A549 (cell line): ENCODE results near the gene PRDX5. TPM values are rescaled to one million over a fixed set of nuclear protein-coding genes. Genes with fewer than 3 reads are reported as not detected.

Source experiments
- ATAC-seq, 2 experiments: fragments of 200-7000 bp in 1 of 2; fragments of >200 bp in 1 of 2; cut with Nextera tagmentation in 1 of 2; cut with Tn5 transposase in 1 of 2; 3 replicates each; pipeline versions ENCODE4 v1.8.0 to v1.9.1; 2018 to 2020; ENCODE audit warnings: mild to moderate bottlenecking in 1 of 2, moderate library complexity in 1 of 2
- CTCF ChIA-PET: fragments of 300-600 bp; sonication (Branson Sonifier 250); formaldehyde crosslinking; extraction: SDS; loops from one replicate; lab custom pipeline; 2021; ENCODE audit warnings: antibody characterized with exemption, inconsistent platforms; lab: Yijun Ruan, JAX
- POLR2A ChIA-PET: fragments of 350-600 bp; formaldehyde crosslinking; extraction: SDS; loops from one replicate; lab custom pipeline; 2021; ENCODE audit warnings: antibody characterized with exemption, inconsistent platforms; lab: Yijun Ruan, JAX
- DNase-seq, 2 experiments: peaks; one replicate each; pipeline versions ENCODE4 v3.0.0 to v3.0.0-alpha.2; 2011 to 2016; ENCODE audit warnings: low read depth in 1 of 2, low spot score in 1 of 2
- FAIRE-seq: peaks from 2 replicates; lab custom pipeline; 2011; peaks lifted over from hg19 to GRCh38; lab: Jason Lieb, UNC
- H3K27ac ChIP-seq, 2 experiments: fragments of >200 bp; sonication (Bioruptor Twin); formaldehyde crosslinking; 3 replicates each; pipeline ENCODE4 v1.5.1; 2016 to 2017
- H3K4me1 ChIP-seq: fragments of >200 bp; sonication (Bioruptor Twin); formaldehyde crosslinking; 3 replicates; pipeline ENCODE4 v1.6.1; 2016
- H3K4me2 ChIP-seq: fragments of >200 bp; sonication (Bioruptor Twin); formaldehyde crosslinking; 3 replicates; pipeline ENCODE4 v1.6.1; 2016
- H3K4me3 ChIP-seq: fragments of >200 bp; sonication (Bioruptor Twin); formaldehyde crosslinking; 3 replicates; pipeline ENCODE4 v1.5.1; 2016
- H3K9me3 ChIP-seq: fragments of >200 bp; sonication (Bioruptor Twin); formaldehyde crosslinking; 3 replicates; pipeline ENCODE4 v1.6.1; 2016
- CBX8 ChIP-seq: fragments of 200-600 bp; sonication (generic); IDR thresholded peaks from 2 replicates; pipeline ENCODE4 v1.6.1; 2016
- CHD2 ChIP-seq: fragments of 150-350 bp; IDR thresholded peaks from 2 replicates; pipeline ENCODE4 v1.6.1; 2014; ENCODE audit warnings: low read length; ENCODE audit not compliant: partially characterized antibody
- MAZ ChIP-seq: fragments of 150-350 bp; IDR thresholded peaks from 2 replicates; pipeline ENCODE4 v1.6.1; 2014; ENCODE audit warnings: antibody characterized with exemption, low read depth, low read length, borderline replicate concordance
- RAD21 ChIP-seq, 2 experiments: fragments of >200 bp in 1 of 2; sonication (Bioruptor Twin) in 1 of 2; formaldehyde crosslinking in 1 of 2; IDR thresholded peaks in 1 of 2; conservative IDR thresholded peaks in 1 of 2; 2 replicates in 1 of 2; 3 replicates in 1 of 2; pipeline ENCODE4 v1.6.1; 2012 to 2018; ENCODE audit warnings: inconsistent platforms in 1 of 2
- RARB ChIP-seq: fragments of 250-450 bp; sonication (Bioruptor Pico); IDR thresholded peaks from 2 replicates; pipeline ENCODE4 v1.8.0; 2021; ENCODE audit warnings: mild to moderate bottlenecking, moderate library complexity
- RFX5 ChIP-seq: fragments of 450-650 bp; IDR thresholded peaks from 2 replicates; pipeline ENCODE4 v1.7.1; 2014; ENCODE audit warnings: antibody characterized with exemption, mild to moderate bottlenecking, moderate library complexity
- WGBS: methylation state at CpG from one replicate; pipeline ENCODE4 v1.1.6; 2017; ENCODE audit errors: missing lambda C conversion rate; 5-methylcytosine and 5-hydroxymethylcytosine counted together
- polyA plus RNA-seq, 4 experiments: library from polyadenylated mRNA; depleted of rRNA in 3 of 4; stranded (reverse); fragments of >200 nt; fragmentation: RNase III in 1 of 4; extraction: RNeasy Plus Mini Kit Qiagen cat#74134 plus additional on column Dnase treatment in 1 of 4; gene quantifications; 2 replicates in 3 of 4; 3 replicates in 1 of 4; pipeline ENCODE4 v1.2.3, GENCODE V29; 2011 to 2017
- TF ChIP-seq, protein P1 (sequence below): fragments of >200 bp; sonication (Bioruptor Twin); formaldehyde crosslinking; IDR thresholded peaks from 2 replicates; pipeline ENCODE4 v1.6.1; 2016
- TF ChIP-seq, protein P2 (sequence below): IDR thresholded peaks from 2 replicates; pipeline ENCODE4 v1.6.1; 2012
- TF ChIP-seq, protein P3 (sequence below): fragments of 200-600 bp; sonication (generic); IDR thresholded peaks from 2 replicates; pipeline ENCODE4 v1.6.1; 2016; ENCODE audit warnings: antibody characterized with exemption, mild to moderate bottlenecking, moderate library complexity
- TF ChIP-seq, protein P4 (sequence below): fragments of 250-450 bp; sonication (Bioruptor Pico); IDR thresholded peaks from 2 replicates; pipeline ENCODE4 v1.5.0; 2021; ENCODE audit warnings: mild to moderate bottlenecking, moderate library complexity, borderline replicate concordance

PRDX5 gene
- polyA plus RNA-seq, 2 of the 4 experiments (the other 2 are of a cell fraction) = 377 to 491 TPM

DNA sequence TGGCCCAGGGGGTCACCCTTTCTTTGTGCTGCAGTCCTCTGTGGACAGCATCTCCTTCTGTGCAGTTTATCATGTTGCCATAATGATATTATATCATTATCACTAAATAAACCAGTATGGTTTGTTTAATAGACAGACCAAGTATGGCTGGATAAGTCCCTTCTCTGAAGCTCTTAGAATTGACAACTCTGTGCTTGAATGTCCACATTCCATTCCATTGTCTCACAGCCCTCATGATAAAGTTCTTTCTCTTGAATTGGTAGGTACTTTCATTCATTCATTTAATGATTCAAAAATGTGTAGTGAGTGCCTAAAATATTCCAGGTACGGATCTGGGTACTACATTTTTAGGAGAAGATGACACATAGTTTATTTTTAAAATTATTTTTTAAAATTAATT lies 48.8 kb downstream of the PRDX5 start (continued):
- TF ChIP-seq RAD21 (conservative IDR thresholded peaks at IDR 0.05 in 1 of 2, IDR thresholded peaks at IDR 0.05 in 1 of 2) (no peak), CHD2 (no peak)
- TF ChIP-seq, protein P1, sequence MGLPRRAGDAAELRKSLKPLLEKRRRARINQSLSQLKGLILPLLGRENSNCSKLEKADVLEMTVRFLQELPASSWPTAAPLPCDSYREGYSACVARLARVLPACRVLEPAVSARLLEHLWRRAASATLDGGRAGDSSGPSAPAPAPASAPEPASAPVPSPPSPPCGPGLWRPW = no peak
- TF ChIP-seq, protein P2, sequence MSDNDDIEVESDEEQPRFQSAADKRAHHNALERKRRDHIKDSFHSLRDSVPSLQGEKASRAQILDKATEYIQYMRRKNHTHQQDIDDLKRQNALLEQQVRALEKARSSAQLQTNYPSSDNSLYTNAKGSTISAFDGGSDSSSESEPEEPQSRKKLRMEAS = no peak

DNA sequence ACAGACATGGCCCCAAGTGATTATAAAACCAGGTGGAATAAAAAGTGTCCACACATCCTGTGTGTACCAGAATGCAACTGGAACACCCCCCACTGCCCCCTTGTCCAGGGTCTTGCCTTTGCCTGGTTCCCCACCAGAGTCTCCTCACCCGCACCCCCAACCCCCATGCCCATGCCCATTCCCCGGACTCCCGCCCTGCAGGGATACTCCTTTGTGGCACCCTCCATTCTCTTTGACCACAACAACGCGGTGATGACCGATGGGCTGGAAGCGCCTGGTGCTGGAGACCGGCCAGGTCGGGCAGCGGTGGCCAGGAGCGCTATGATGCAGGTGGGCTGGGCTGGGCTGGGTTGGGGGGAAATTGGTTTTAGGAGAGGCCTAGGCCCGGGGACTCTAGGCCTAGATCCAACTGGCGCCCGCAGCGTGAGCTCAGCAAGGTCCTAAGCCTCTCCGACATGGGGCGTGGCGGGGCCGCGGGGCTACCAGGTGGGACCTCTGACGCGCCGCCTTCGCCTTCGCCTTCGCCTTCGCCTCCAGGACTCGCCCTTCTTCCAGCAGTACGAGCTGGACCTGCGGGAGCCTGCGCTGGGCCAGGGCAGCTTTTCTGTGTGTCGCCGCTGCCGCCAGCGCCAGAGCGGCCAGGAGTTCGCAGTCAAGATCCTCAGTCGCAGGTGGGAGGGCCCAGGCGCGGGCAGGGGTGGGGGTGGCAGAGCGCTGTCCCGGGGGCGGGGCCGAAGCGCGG lies 50.2 kb downstream of the PRDX5 start:
- FAIRE-seq (no peak), ATAC-seq (no peak), DNase-seq (no peak)
- no peaks in the 10 kb centered on the region for H3K9me3 ChIP-seq
- H3K4me2 ChIP-seq = no peak overlapping the region
- H3K4me3 ChIP-seq = no peak overlapping the region
- no peaks in the 10 kb centered on the region for H3K4me1 ChIP-seq
- no peak overlapping the region for H3K27ac ChIP-seq
- POLR2A ChIA-PET = interaction anchor here (0.7 kb wide), 1 partner anchor 310 kb away, joined by 4 read pairs; no protein-coding TSS in a partner anchor
- 98% methylated on average over 35 of the region's 46 CpGs for WGBS
- TF ChIP-seq RFX5 = no peak
- CTCF ChIA-PET = interaction anchor here (4.3 kb wide), 1 partner anchor 12 kb away, joined by 23 read pairs; no protein-coding TSS in a partner anchor

DNA sequence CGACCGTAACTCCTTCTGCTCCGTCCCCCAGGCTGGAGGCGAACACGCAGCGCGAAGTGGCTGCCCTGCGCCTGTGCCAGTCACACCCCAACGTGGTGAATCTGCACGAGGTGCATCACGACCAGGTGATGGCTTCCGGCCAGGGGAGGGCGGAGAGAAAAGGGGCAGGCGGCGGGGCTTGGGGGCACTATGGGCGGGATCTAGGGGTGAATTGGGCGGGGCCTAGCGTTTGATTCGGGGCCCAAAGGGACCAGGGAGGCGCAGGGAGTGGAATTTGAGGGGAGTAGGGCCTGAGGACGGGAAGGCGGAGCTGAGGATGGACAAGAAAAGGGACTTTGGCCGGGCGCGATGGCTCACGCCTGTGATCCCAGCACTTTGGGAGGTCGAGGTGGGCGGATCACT lies 50.8 kb downstream of the PRDX5 start:
- Histone ChIP-seq H3K4me2 (no peak overlapping the region), H3K4me1 (no peaks in the 10 kb centered on the region), H3K9me3 (no peaks in the 10 kb centered on the region), H3K27ac (no peak overlapping the region), H3K4me3 (no peak overlapping the region)
- FAIRE-seq (no peak), DNase-seq (no peak), ATAC-seq (no peak)
- WGBS = 94% methylated on average over 19 of the region's 28 CpGs
- CTCF ChIA-PET = no interaction called here
- POLR2A ChIA-PET = interaction anchor here (0.7 kb wide), 1 partner anchor 309 kb away, joined by 4 read pairs; no protein-coding TSS in a partner anchor
- no peak for TF ChIP-seq RARB (CRISPR knock-in tag)
- TF ChIP-seq, protein P2 = no peak
- TF ChIP-seq, protein P3, sequence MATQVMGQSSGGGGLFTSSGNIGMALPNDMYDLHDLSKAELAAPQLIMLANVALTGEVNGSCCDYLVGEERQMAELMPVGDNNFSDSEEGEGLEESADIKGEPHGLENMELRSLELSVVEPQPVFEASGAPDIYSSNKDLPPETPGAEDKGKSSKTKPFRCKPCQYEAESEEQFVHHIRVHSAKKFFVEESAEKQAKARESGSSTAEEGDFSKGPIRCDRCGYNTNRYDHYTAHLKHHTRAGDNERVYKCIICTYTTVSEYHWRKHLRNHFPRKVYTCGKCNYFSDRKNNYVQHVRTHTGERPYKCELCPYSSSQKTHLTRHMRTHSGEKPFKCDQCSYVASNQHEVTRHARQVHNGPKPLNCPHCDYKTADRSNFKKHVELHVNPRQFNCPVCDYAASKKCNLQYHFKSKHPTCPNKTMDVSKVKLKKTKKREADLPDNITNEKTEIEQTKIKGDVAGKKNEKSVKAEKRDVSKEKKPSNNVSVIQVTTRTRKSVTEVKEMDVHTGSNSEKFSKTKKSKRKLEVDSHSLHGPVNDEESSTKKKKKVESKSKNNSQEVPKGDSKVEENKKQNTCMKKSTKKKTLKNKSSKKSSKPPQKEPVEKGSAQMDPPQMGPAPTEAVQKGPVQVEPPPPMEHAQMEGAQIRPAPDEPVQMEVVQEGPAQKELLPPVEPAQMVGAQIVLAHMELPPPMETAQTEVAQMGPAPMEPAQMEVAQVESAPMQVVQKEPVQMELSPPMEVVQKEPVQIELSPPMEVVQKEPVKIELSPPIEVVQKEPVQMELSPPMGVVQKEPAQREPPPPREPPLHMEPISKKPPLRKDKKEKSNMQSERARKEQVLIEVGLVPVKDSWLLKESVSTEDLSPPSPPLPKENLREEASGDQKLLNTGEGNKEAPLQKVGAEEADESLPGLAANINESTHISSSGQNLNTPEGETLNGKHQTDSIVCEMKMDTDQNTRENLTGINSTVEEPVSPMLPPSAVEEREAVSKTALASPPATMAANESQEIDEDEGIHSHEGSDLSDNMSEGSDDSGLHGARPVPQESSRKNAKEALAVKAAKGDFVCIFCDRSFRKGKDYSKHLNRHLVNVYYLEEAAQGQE = no peak
- TF ChIP-seq, protein P4, sequence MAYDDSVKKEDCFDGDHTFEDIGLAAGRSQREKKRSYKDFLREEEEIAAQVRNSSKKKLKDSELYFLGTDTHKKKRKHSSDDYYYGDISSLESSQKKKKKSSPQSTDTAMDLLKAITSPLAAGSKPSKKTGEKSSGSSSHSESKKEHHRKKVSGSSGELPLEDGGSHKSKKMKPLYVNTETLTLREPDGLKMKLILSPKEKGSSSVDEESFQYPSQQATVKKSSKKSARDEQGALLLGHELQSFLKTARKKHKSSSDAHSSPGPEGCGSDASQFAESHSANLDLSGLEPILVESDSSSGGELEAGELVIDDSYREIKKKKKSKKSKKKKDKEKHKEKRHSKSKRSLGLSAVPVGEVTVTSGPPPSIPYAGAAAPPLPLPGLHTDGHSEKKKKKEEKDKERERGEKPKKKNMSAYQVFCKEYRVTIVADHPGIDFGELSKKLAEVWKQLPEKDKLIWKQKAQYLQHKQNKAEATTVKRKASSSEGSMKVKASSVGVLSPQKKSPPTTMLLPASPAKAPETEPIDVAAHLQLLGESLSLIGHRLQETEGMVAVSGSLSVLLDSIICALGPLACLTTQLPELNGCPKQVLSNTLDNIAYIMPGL = no peak

DNA sequence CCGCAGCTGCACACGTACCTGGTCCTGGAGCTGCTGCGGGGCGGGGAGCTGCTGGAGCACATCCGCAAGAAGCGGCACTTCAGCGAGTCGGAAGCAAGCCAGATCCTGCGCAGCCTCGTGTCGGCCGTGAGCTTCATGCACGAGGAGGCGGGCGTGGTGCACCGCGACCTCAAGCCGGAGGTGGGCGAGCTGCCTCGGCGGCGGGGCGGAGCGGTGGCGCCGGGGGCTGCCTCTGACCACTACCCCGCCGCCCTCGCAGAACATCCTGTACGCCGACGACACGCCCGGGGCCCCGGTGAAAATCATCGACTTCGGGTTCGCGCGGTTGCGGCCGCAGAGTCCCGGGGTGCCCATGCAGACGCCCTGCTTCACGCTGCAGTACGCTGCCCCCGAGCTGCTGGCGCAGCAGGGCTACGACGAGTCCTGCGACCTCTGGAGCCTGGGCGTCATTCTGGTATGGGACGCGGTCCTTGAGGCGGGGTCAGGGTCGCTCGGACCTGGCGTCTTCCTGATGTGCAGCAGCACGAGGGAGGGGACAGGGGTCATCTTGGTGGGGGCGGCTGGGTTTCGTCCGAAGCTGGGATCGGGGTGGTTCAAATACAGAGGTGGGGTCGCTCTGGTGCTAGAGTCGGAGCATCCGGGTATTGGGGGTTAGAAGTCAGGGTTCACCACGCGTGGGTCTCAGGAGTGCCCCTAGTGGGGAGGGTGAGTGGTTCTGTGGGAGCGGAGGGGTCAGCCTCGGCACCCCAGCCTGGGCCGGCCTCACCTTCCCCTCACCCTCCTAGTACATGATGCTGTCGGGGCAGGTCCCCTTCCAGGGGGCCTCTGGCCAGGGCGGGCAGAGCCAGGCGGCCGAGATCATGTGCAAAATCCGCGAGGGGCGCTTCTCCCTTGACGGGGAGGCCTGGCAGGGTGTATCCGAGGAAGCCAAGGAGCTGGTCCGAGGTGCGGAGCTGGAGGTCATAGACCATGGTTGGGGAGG lies 51.8 kb downstream of the PRDX5 start:
- Histone ChIP-seq H3K4me2 (no peak overlapping the region), H3K27ac (no peak overlapping the region), H3K4me1 (no peaks in the 10 kb centered on the region), H3K9me3 (no peaks in the 10 kb centered on the region), H3K4me3 (no peak overlapping the region)
- DNase-seq = no peak
- no peak for FAIRE-seq
- CTCF ChIA-PET = interaction anchor here (0.6 to 1.4 kb wide), 3 partner anchors 9 to 25 kb away, joined by 3 to 4 read pairs (median 3); no protein-coding TSS in a partner anchor
- 96% methylated on average over 81 of the region's 82 CpGs for whole genome bisulfite sequencing
- TF ChIP-seq CBX8 = no peak
- no peak for TF ChIP-seq MAZ
- no peak for ATAC-seq
- POLR2A ChIA-PET = no interaction called here
